CD14-positive monocyte (primary cell): Measurements from ENCODE around the gene KRTAP21-1. TPM values are rescaled to one million over a fixed set of nuclear protein-coding genes. Genes with fewer than 3 reads are reported as not detected.

Experiments
- DNase-seq, 3 donors: peaks; one replicate each; pipeline ENCODE4 v3.0.0-alpha.2; 2011 to 2022
- H2AFZ ChIP-seq: 2 replicates; pipeline ENCODE4 v1.6.0; 2012; ENCODE audit warnings: mild to moderate bottlenecking, low read depth, low read length, inconsistent platforms; ENCODE audit not compliant: insufficient read depth, poor library complexity, severe bottlenecking
- H3K27ac ChIP-seq, 2 donors: 1 replicate in 1 of 2; 2 replicates in 1 of 2; pipeline ENCODE4 v1.5.1; 2012 to 2013; ENCODE audit warnings: low read length in 2 of 2, control low read depth in 1 of 2, inconsistent platforms in 1 of 2, low read depth in 1 of 2, mild to moderate bottlenecking in 1 of 2
- H3K27me3 ChIP-seq, 2 donors: one replicate each; pipeline versions ENCODE4 v1.6.0 to v1.6.1; 2011 to 2013; ENCODE audit warnings: low read length in 2 of 2; ENCODE audit not compliant: control insufficient read depth in 2 of 2, insufficient read depth in 2 of 2
- H3K36me3 ChIP-seq, 2 donors: replicated peaks in 1 of 2; 1 replicate in 1 of 2; 2 replicates in 1 of 2; pipeline versions ENCODE4 v1.5.1 to v1.6.1; 2012 to 2013; ENCODE audit warnings: low read length in 2 of 2, control low read depth in 1 of 2, inconsistent platforms in 1 of 2, mild to moderate bottlenecking in 1 of 2; ENCODE audit not compliant: insufficient read depth in 2 of 2, control insufficient read depth in 1 of 2
- H3K4me1 ChIP-seq, 2 donors: 1 replicate in 1 of 2; 2 replicates in 1 of 2; pipeline versions ENCODE4 v1.5.1 to v1.6.1; 2012 to 2013; ENCODE audit warnings: low read length in 2 of 2, control low read depth in 1 of 2, inconsistent platforms in 1 of 2, mild to moderate bottlenecking in 1 of 2, moderate library complexity in 1 of 2; ENCODE audit not compliant: insufficient read depth in 2 of 2, control insufficient read depth in 1 of 2
- H3K4me2 ChIP-seq: replicated peaks from 2 replicates; pipeline ENCODE3; 2012; ENCODE audit warnings: low read length, moderate library complexity, mild to moderate bottlenecking; ENCODE audit not compliant: poor library complexity, severe bottlenecking; ENCODE audit errors: extremely low read depth
- H3K4me3 ChIP-seq, 3 experiments: fragments of 200-600 bp in 1 of 3; sonication (generic) in 1 of 3; replicated peaks in 1 of 3; 1 replicate in 2 of 3; 2 replicates in 1 of 3; pipeline ENCODE4 v1.5.1; 2011 to 2013; ENCODE audit warnings: low read length in 3 of 3, mild to moderate bottlenecking in 3 of 3, control low read depth in 2 of 3, low read depth in 2 of 3, inconsistent platforms in 1 of 3, moderate library complexity in 1 of 3
- H3K79me2 ChIP-seq: 2 replicates; pipeline ENCODE4 v1.6.0; 2012; ENCODE audit warnings: mild to moderate bottlenecking, control low read depth, inconsistent platforms, low read length, moderate library complexity; ENCODE audit not compliant: insufficient read depth
- H3K9ac ChIP-seq: 2 replicates; pipeline ENCODE4 v1.6.0; 2017; ENCODE audit warnings: low read length, mild to moderate bottlenecking; ENCODE audit not compliant: insufficient read depth, poor library complexity, severe bottlenecking
- H3K9me3 ChIP-seq, 2 donors: replicated peaks in 1 of 2; 1 replicate in 1 of 2; 2 replicates in 1 of 2; pipeline versions ENCODE4 v1.5.1 to v1.6.1; 2012 to 2013; ENCODE audit warnings: low read length in 2 of 2, control low read depth in 1 of 2; ENCODE audit not compliant: control insufficient read depth in 1 of 2, insufficient read depth in 1 of 2
- H4K20me1 ChIP-seq: 2 replicates; pipeline ENCODE4 v1.6.0; 2012; ENCODE audit warnings: mild to moderate bottlenecking, low read length, control low read depth, moderate library complexity; ENCODE audit not compliant: insufficient read depth
- H3K27ac Mint-ChIP-seq, 7 donors: one replicate each; pipeline ENCODE4 v1.8.0; 2020; ENCODE audit warnings: mild to moderate bottlenecking in 7 of 7, mixed read lengths in 7 of 7, moderate library complexity in 6 of 7, inconsistent platforms in 2 of 7
- H3K27me3 Mint-ChIP-seq, 3 donors: one replicate each; pipeline ENCODE4 v1.8.0; 2021 to 2022; ENCODE audit warnings: low read depth in 3 of 3, mild to moderate bottlenecking in 3 of 3, mixed read lengths in 3 of 3, moderate library complexity in 3 of 3, inconsistent platforms in 1 of 3
- H3K36me3 Mint-ChIP-seq, 2 donors: one replicate each; pipeline ENCODE4 v1.8.0; 2020; ENCODE audit warnings: mixed read lengths in 2 of 2, inconsistent platforms in 1 of 2, mild to moderate bottlenecking in 1 of 2
- H3K4me1 Mint-ChIP-seq: one replicate; pipeline ENCODE4 v1.8.0; 2020; ENCODE audit warnings: mild to moderate bottlenecking, mixed read lengths
- H3K4me3 Mint-ChIP-seq, 2 donors: one replicate each; pipeline ENCODE4 v1.8.0; 2020; ENCODE audit warnings: mild to moderate bottlenecking in 2 of 2, mixed read lengths in 2 of 2, moderate library complexity in 1 of 2
- H3K9me3 Mint-ChIP-seq, 7 donors: one replicate each; pipeline ENCODE4 v1.8.0; 2020 to 2022; ENCODE audit warnings: mixed read lengths in 7 of 7, mild to moderate bottlenecking in 6 of 7, moderate library complexity in 6 of 7, inconsistent platforms in 2 of 7
- WGBS: methylation state at CpG from one replicate; pipeline ENCODE4 v1.1.5; 2013; ENCODE audit warnings: missing lambda C conversion rate; ENCODE audit not compliant: insufficient coverage; 5-methylcytosine and 5-hydroxymethylcytosine counted together
- intact Hi-C, 2 donors: fragments of 100-400 bp; cut with micrococcal nuclease; formaldehyde crosslinking; loops; one replicate each; pipeline versions ENCODE4 v1.15.0 to v1.15.1; 2023
- polyA plus RNA-seq, 3 donors: library from polyadenylated mRNA; depleted of rRNA in 1 of 3; unstranded in 2 of 3; stranded (reverse) in 1 of 3; fragments of 300-500 nt in 2 of 3; fragments of >200 nt in 1 of 3; fragmentation: Illumina TruSeq in 2 of 3; gene quantifications; 1 replicate in 2 of 3; 2 replicates in 1 of 3; pipeline ENCODE4 v1.2.3, GENCODE V29; 2012 to 2021
- TF ChIP-seq, protein P1 (sequence below): fragments of 200-600 bp; IDR thresholded peaks from one replicate; pipeline ENCODE4 v1.8.0; 2022; ENCODE audit warnings: antibody characterized with exemption, mild to moderate bottlenecking

Gene KRTAP21-1
- polyA plus RNA-seq, 3 donors = not detected

DNA sequence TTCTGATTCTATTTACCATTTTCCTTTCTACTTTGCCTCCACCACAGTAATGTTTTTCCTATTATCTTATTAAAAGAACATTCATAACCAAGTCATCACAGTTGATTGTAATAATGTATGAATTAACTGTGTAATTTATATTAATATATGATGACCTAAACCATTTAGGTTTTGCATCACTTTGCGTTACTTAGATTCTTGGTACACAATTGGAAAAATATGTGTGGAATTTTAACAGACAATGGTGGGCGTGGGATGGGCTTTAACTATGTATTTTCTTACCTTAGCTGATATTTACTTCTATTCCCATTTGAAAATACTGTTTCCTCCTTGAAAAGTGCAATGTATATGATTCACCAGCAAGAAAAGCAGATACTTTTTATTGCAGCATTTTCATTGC, 40.3 kb downstream of the KRTAP21-1 start:
- Histone ChIP-seq H3K36me3 (no peaks in the 10 kb centered on the region), H3K9me3 (peaks cover 4 to 12% of the 10 kb centered on the region in 2 donors), H2AFZ (no peak overlapping the region), H3K27me3 (no peaks in the 10 kb centered on the region), H3K4me1 (no peaks in the 10 kb centered on the region), H3K27ac (no peak overlapping the region), H3K79me2 (no peaks in the 10 kb centered on the region), H4K20me1 (no peaks in the 10 kb centered on the region), H3K4me2 (no peak overlapping the region), H3K4me3 (no peak overlapping the region), H3K9ac (no peak overlapping the region)
- no peak overlapping the region for H3K4me3 Mint-ChIP-seq
- intact Hi-C loops = no loop called here
- WGBS = no CpG with 5 or more reads among the region's 2 CpGs
- H3K4me1 Mint-ChIP-seq = no peaks in the 10 kb centered on the region
- no peaks in the 10 kb centered on the region for H3K36me3 Mint-ChIP-seq
- no peak for DNase-seq
- H3K9me3 Mint-ChIP-seq = peaks cover 1 to 16% (median 7%) of the 10 kb centered on the region in 7 donors
- H3K27ac Mint-ChIP-seq = no peak overlapping the region
- TF ChIP-seq, protein P1, sequence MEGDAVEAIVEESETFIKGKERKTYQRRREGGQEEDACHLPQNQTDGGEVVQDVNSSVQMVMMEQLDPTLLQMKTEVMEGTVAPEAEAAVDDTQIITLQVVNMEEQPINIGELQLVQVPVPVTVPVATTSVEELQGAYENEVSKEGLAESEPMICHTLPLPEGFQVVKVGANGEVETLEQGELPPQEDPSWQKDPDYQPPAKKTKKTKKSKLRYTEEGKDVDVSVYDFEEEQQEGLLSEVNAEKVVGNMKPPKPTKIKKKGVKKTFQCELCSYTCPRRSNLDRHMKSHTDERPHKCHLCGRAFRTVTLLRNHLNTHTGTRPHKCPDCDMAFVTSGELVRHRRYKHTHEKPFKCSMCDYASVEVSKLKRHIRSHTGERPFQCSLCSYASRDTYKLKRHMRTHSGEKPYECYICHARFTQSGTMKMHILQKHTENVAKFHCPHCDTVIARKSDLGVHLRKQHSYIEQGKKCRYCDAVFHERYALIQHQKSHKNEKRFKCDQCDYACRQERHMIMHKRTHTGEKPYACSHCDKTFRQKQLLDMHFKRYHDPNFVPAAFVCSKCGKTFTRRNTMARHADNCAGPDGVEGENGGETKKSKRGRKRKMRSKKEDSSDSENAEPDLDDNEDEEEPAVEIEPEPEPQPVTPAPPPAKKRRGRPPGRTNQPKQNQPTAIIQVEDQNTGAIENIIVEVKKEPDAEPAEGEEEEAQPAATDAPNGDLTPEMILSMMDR = no peak
- no peaks in the 10 kb centered on the region for H3K27me3 Mint-ChIP-seq

DNA sequence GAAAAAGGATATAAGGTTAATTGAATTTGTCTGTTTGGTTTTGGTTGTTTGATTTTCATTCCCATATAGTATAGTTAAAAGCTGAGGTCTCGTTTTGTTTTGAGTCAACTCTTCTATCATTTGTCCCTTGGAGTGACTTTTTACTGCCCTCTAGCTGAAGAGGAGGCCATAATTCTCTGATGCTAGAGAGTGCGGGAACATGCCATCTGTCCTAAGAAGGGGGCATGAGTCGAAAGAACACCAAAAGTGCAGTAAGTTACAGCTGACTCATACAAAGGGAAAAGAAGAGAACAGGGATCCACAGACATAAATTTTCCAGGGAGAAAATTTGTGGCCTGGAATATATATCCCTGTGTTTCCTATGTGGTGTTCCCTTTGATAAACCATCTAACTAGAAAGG, 40.8 kb downstream of the KRTAP21-1 start:
- TF ChIP-seq, protein P1 = no peak
- Histone ChIP-seq H2AFZ (no peak overlapping the region), H3K9ac (no peak overlapping the region), H3K4me1 (no peaks in the 10 kb centered on the region), H3K36me3 (no peaks in the 10 kb centered on the region), H3K27ac (no peak overlapping the region), H3K9me3 (peaks cover 4 to 12% of the 10 kb centered on the region in 2 donors), H3K27me3 (no peaks in the 10 kb centered on the region), H4K20me1 (no peaks in the 10 kb centered on the region), H3K4me3 (no peak overlapping the region), H3K4me2 (no peak overlapping the region), H3K79me2 (no peaks in the 10 kb centered on the region)
- DNase-seq = no peak
- H3K27me3 Mint-ChIP-seq = no peaks in the 10 kb centered on the region
- H3K4me1 Mint-ChIP-seq = no peaks in the 10 kb centered on the region
- 70% methylated on average over 2 of the region's 3 CpGs for WGBS
- H3K4me3 Mint-ChIP-seq = no peak overlapping the region
- peaks cover 1 to 15% (median 7%) of the 10 kb centered on the region in 7 donors for H3K9me3 Mint-ChIP-seq
- intact Hi-C loops = no loop called here
- no peaks in the 10 kb centered on the region for H3K36me3 Mint-ChIP-seq
- H3K27ac Mint-ChIP-seq = no peak overlapping the region
